Prostate gland (tissue), 2 donors: ENCODE measurements around the gene CCDC47.

Source experiments
- CTCF ChIP-seq, 4 experiments: fragments of 200-600 bp in 2 of 4; fragments of 450-650 bp in 2 of 4; sonication (generic) in 2 of 4; IDR thresholded peaks; 1 replicate in 3 of 4; 2 replicates in 1 of 4; pipeline ENCODE4 v1.5.1; 2016 to 2019; ENCODE audit warnings: antibody characterized with exemption in 4 of 4, mild to moderate bottlenecking in 2 of 4, moderate library complexity in 2 of 4
- POLR2A ChIP-seq: fragments of 450-650 bp; IDR thresholded peaks from one replicate; pipeline ENCODE4 v1.6.1; 2016; ENCODE audit warnings: antibody characterized with exemption, mild to moderate bottlenecking

GRCh38 chr17:63751806-63752205 lies 21.6 kb downstream of the CCDC47 start:
- no peak for TF ChIP-seq CTCF (IDR thresholded peaks at IDR 0.05)
- no peak for TF ChIP-seq POLR2A
